HG03432 (cell line): ENCODE data around the gene BORCS5.
"Not testable (repeated sequence)": the region's sequence is repeated elsewhere in the genome, so short reads cannot be mapped to it uniquely, and the experiment has no call there.

Experiments used
- ATAC-seq: cut with Tn5 transposase; IDR thresholded peaks from one replicate; pipeline ENCODE4 v1.9.1; 2021; ENCODE audit warnings: mild to moderate bottlenecking, moderate library complexity; ENCODE audit not compliant: unreplicated experiment

Gene BORCS5

DNA sequence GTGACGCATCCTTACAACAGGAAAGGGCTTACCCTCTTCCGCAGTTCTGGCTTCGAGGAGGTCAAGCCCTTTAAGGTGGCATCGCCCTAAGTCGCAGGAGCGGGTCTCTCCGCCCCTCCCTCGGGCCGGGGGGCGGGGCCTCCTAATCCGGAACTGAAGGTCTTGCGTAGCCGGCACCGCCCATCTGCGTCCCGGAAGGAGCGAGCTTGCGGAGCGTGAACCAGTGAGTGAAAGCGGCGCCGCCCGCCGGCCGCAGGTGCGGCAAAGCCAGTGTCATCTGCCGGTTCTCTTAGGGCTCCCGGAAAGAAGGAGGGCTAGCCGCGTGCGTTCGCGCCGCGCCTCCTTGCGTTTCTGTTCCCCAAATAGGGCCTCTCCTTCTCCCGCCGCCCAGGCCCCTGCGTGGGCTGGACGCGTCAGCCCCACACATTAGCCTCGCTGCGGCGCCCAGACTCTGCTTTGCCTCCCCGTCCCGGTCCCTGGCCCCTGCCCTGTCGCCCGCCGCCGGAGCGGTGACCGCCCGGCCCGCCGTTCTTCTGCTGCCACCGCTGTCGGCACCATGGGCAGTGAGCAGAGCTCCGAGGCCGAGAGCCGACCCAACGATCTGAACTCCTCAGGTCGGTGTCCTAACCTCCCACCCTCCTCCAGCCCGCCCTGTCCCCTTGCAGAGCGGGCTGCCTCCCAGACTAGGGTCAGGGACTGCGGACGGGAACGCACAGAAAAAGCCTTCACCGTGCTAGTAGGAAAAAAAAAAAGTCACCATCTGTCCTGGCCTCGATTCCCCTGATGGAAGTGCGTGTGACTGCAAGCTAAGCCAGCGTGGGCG is at the start of gene BORCS5:
BORCS5 (plus strand) TSS at position 183 of the 823 bp plus-strand sequence; CDS start at position 557, 374 bp downstream.
- peak; percentile 94 for ATAC-seq

DNA sequence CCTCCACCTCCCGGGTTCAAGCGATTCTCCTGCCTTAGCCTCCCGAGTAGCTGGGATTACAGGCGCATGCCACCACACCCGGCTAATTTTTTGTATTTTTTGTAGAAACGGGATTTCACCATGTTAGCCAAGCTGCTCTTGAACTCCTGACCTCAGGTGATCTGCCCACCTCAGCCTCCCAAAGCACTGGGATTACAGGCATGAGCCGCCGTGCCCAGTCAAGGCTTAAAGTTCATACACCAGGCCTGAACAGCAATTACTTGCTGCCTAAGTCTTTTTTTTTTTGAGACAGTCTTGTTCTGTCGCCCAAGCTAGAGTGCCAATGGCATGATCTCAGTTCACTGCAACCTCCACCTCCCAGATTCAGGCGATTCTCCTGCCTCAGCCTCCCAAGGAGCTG is 46.2 kb upstream of the BORCS5 start:
- ATAC-seq = not testable (repeated sequence)

DNA sequence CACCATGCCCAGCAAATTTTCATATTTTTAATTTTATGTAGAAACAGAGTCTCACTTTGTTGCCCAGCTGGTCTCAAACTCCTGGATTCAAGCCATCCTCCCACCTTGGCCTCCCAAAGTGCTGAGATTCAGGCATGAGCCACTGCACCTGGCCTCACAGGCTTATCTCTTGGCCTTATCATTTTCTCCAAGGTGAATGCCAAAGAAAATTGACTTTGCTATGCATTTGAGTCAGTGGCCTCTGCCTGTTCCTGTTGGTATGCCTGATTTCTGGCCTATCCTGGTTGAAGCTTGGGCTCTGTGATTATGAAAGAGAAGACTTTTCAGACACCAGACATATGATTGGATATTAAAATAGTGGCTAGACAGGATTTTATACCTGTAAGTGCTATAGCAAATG is 41.0 kb upstream of the BORCS5 start:
- no peak for ATAC-seq

DNA sequence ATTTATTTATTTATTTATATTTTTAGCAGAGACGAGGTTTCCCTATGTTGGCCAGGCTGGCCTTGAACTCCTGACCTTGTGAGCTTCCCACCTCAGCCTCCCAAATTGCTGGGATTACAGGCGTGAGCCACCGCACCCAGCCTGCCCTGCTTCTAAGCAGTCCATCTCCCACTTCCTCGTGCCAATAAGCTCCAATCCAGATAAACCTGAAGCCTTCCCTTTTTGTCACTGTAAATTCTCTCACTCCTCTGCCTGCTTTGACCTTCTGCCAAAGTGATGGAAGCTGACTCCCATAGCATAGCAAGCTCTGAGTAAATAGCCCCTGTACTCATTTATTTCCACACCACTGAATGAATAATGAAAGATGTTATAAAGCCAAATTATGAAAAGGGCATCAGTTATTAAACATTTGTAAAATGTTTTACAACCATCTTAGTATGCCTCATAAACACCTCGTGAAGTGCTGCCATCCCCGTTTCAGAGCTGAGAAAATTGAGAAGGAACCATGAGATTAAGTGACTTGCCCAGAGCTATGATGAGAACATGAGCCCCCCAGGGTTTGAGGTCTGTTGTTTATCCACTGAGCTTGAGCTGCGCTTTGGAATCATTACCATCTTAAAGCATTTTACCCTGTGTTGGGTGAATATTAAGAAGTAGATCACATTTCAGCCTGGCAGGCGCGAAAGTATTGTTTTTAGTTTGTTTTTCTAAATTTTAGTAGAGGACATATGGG is 37.3 kb upstream of the BORCS5 start:
- no peak for ATAC-seq

DNA sequence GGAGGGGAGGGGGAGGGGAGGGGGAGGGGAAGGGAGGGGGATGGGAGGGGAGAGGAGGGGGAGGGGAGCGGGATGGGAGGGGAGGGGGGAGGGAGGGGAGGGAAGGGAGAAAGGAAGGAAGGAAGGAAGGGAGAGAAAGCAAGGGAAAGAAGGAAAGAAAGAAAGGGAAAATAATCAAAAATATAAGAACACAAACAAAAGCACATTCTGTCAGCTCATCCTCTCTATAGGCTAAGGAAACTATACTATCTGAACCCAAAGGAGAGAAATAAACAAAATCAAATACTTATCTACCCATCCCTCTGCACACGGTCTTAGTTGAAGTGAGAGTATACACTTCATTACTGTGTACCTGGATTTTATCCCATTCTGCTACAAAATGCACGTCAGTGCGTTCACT is 33.8 kb upstream of the BORCS5 start:
- no peak for ATAC-seq

DNA sequence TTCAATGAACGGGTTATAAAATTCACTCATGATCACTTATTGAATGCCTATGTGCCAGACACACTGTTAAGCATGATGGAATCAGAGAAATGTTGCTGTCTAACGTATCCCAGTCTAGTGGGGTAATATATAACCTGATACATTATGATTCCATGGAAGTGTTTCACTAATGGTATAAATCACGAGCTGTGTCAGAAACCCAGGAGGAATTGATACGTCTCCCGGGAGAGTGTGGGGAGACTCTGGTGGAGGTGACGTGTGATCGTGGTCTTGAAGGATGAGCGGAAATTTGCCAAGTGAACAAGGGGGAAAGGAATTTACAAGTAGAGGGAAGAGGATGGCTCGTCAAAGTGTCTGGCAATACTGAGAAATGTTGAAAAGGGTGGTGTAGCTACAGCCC is 33.3 kb upstream of the BORCS5 start:
- no peak for ATAC-seq

DNA sequence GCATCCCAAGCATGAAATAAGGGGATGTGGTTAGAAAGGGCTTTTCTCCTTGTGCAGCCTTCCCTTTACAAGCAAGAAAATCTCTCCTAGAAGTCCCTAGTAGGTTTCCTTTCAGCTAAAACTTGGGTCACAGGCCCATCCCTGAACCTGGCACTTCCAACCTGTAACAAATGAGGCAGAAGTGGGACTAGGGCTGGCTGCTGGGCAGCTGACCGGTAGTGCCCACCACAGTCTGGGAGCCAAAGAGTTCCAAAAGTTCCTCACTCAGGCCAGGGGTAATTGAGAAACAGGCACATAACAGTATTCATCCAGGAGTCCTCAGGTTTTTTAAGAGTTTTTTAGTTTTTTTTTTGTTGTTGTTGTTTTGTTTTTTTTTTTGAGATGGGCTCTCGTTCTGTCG is 30.6 kb upstream of the BORCS5 start:
- ATAC-seq = no peak

DNA sequence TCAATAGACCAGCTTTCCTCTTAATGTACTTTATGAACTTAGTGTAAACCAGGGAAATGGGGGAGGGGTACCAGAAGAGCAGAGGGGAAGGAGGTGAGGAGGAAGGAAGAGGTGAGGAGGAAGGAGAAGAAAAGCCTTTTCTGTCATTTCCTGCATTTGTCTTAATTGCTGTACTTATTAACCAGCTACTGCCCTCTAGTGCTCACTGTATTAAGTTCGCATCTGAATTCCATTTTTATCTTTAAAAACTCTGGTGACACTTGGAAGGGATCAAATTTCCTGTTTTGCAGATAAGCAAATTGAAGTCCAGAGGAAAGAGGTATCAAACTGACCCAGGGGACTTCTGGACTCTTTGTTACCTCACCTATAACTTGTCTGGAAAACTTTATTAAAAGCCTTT is 29.1 kb upstream of the BORCS5 start:
- ATAC-seq = no peak

DNA sequence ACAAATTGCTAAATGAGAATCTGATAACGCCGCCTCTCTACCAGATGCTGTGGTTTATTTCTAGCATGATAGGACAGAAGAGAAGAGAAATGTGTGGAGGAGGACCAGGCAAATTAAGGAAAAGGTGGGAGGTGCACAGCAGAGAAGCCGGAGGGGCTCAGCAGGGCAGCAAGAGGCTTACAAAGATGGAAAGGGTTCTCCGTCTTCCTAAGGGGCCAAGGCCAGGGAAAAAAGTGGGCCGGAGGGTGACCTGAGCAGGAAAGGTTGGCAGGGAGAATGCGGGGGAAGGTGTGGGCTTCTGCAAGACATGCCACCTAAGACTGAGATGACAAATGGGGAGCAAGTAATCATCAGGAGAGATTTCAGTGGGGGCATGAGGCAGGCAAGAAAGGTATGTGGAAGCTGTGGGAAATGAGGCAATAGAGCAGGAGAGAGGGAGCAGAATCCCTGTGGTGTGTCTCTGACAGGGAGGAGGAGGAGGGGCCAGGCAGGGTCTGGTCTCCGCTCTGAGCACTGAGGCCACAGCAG is 25.6 kb upstream of the BORCS5 start:
- no peak for ATAC-seq

DNA sequence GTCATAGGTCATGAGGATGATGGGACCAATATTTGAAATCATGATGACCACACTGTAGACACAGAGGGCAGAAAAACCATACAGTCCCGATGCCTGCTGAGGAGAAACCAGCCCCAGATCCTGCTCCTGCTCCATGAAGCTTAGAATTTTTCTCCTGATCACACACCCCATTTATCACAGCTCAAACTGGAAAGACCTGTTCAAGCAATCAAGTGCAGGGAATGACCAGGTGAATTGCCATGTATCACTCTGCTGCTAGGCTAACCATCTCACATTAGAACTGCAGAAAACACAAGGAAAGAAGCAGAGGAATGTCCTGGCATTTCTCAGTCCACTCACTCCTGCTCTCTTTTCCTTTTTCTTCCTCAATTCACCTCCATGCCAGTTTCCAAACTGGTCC is 25.0 kb upstream of the BORCS5 start:
- ATAC-seq = no peak

DNA sequence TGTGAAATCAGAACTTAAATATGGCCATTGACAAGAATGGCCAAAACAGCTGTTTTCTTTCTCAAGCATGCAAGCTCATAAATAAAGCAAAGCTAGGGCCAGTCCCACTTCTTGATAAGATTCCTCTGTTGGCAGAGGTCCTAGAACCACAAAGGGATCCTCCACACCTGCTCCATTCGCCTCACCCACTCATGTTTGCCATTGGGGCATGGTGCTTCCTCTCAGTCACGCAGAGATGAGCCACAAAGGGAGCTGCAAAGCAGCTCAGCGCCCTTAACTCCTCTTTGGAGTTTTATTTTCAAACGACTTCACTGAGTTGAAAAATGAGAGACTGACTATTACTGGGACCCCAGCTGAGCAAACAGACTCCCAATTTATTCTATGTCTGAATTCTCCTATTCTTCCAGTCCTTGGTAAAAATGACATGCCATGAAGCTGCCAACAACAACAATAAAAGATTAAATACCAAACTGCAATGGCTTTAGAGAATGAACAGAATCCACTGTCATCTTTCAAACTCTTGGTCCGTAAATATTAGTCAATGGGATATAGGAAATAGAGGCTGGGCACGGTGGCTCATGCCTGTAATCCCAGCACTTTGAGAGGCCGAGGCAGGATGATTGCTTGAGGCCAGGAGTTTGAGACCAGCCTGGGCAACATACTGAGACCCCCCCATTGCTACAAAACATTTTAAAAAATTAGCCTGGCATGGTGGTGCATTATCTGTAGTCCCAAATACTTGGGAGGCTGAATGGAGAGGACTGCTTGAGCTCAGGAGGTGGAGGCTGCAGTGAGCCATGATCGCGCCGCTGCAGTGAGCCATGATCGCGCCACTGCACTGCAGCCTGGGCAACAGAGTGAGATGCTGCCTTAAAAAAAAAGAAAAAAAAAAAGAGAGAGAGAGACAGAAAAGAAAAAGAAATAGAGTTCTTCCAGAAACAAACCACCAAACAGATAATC is 23.2 kb upstream of the BORCS5 start:
- no peak for ATAC-seq

DNA sequence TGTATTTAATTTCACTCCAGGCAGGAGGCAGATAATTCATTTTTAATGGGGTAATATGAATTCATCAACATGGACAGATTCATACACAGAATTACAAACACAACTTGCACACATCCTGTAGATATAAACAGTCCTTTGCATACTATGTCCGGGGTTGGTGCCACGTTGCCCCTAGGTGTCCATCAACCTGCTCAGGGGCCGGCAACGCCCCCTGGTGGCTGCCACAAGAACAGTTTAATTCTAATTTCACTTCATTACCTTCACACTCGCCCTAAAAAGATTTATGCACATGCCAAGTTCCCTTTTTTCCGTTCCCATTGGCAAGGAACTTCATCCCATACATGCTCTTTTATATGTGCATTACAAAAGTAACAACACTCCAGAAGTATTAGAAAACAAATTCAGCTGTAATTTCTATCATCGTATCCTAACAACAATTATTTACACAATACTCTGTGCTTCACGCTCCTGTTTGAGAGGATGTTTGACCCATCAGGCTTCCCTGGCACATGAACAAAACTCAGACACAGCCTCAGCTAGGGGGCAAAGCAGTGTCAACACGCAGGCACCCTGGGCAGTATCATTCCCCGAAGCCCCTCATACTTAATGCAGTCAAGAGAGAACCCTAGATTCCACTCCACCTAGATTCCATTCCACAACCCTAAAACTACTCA is 22.4 kb upstream of the BORCS5 start:
- ATAC-seq = no peak

DNA sequence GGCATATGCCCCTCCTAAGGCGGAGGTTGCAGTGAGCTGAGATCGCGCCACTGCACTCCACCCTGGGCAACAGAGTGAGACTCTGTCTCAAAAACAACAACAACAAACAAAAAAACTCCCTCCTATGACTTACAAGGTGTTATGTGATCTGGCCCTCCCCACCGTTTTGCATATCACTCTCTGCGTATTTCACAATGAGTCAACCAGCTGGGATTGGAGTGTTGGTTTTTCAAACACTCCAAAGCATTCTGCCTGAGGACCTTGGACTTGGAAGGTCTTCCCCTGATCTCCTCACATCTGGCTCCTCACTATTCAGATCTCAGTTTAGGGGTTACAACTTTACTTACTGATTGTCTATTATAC is 20.8 kb upstream of the BORCS5 start:
- peak; percentile 71 for ATAC-seq

DNA sequence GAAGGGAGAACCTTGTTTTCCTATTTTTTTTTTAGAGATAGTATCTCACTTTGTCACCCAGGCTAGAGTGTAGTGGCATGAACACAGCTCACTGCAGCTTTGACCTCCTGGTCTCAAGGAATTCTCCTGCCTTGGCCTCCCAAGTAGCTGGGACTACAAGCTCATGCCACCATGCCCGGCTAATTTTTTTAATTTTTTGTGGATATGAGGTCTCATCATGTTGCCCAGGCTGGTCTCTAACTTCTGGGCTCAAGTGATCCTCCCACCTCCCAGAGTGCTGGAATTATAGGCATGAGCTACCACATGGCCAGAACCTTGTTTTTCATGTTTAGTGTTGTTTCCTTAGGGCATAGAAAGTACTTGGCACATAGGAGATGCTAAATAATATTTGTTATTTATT is 20.4 kb upstream of the BORCS5 start:
- ATAC-seq = no peak

DNA sequence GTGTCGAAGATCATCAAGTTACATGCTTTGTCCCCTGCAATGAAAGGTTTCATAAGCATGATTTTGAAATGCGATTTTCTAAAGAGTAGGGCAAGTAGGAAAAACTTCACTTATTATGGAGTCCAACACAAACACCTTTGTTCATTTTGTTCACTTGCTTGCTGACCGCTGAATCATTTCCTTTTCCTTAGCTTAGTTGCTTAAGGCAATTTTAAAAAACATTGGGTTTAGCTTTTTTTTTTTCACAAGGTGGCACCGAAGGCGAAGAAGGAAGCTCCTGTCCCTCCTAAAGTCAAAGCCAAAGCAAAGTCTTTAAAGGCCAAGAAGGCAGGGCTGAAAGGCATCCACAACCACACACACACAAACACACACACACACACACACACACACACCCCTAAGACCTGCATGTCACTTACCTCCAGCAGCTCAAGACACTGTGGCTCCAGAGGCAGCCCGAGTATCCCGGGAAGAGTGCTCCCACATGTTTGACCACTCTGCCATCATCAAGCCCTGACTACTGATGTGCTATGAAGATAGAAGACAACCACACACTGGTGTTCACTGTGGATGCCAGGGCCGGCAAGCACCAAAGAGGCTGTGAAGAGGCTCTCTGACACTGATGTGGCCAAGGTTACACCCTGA is 18.2 kb upstream of the BORCS5 start:
- ATAC-seq = no peak

DNA sequence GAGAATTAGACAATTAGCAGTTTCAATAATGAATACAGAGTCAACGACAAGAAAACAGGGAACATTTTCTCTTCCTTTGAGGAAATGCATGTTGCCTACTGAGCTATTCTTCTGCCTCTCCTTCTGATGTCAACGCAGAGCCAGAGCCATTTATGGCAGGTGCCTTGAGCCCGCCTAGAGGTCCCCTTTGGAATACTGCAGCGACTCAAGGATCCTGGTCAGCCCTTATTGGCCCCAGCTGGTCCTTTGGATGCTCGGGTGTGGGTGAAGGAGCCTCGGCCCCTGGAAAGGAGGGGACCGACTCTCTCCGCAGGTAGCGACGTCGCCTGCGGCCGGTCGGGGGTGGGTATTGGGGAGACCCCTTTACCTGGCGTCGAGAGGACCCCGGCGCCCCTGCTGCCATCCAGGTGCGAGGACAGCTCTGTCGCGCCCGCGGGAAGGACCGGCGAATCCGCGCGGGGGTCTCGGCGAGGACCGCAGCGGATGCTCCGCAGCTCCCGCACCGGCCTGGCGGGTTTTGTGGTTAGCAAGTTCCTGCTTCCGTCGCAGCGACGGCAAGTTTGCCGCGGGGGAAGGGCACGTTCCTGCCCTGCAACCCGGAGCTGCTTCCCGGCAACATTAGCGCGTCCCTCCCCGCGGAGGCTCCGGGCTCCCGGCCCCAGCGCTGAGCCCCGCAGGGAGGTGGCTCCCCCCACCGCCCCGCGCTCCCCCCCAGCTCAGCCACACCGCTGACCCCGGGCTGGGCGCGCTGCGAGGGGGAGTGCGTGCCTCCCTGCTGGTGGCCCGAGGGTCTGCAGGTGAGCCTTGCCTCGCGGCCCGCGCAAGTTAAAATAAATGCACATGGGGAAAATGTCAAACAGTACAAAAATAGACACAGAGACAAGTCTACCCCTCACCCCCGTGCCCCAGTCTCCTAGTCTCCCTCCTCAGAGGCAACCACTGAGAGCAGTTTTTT is 6.9 kb upstream of the BORCS5 start, which contains the start of gene MANSC1:
MANSC1 (minus strand) TSS at position 532 of the 955 bp plus-strand sequence. CDS start 6,928 bp downstream, outside the sequence.
- ATAC-seq = peak; percentile 72

DNA sequence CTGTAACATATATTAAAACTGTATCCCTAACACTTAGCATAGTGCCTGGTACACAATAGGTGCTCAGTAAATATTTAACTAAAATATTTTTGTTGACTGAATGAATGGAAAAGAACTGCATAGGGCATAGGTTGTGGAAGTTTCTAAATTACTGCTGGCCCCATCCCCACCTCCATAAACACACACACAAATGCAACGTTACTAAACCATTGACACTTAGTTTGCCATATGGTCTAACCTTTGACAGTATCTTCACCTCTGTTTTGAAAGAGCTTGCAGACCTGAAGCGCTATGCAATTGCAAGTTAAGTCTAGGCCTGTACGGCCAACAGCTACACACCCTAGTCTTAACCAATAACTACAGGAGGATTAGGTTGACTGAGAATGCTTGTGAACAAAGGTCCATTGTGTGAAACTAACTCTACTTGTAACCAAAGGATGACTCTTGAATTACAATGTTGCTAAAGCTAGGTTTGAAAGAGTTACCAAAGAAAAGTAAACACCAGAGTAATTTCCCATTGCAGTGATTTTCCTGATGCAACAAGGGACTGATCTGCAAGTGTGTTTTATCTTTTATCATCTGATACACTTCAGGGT is 5.9 kb upstream of the BORCS5 start:
- no peak for ATAC-seq

DNA sequence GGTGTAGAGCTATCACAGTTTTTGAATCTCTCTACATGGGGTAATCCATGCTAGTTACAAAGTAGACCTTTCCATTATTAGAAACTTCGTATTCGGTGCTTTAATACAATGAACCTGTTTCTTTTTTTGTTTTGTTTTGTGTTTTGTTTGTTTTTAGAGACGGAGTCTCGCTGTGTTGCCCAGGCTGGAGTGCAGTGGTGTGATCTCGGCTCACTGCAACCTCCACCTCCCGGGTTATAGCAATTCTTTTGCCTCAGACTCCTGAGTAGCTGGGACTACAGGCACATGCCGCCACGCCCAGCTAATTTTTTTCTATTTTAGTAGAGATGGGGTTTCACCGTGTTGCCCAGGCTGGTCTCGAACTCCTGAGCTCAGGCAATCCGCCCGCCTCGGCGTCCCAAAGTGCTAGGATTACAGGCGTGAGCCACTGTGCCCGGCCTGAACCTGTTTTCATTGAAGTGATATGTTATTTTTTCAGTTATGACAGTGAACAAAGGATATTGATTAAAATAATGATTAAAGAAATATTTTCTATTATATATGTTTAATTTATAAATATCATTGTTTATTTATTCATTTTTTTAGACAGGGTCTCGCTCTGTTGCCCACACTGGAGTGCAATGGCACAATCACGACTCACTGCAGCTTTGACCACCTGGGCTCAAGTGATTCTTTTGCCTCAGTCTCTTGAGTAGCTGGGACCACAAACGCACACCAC is 5.3 kb upstream of the BORCS5 start:
- ATAC-seq = not testable (repeated sequence)
